ENCODE results near the gene PRIMA1.

GRCh38 chr14:93709249-93709648, 79.0 kb downstream of the PRIMA1 start:
- TF ChIP-seq, protein P1, sequence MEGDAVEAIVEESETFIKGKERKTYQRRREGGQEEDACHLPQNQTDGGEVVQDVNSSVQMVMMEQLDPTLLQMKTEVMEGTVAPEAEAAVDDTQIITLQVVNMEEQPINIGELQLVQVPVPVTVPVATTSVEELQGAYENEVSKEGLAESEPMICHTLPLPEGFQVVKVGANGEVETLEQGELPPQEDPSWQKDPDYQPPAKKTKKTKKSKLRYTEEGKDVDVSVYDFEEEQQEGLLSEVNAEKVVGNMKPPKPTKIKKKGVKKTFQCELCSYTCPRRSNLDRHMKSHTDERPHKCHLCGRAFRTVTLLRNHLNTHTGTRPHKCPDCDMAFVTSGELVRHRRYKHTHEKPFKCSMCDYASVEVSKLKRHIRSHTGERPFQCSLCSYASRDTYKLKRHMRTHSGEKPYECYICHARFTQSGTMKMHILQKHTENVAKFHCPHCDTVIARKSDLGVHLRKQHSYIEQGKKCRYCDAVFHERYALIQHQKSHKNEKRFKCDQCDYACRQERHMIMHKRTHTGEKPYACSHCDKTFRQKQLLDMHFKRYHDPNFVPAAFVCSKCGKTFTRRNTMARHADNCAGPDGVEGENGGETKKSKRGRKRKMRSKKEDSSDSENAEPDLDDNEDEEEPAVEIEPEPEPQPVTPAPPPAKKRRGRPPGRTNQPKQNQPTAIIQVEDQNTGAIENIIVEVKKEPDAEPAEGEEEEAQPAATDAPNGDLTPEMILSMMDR (IDR thresholded peaks at IDR 0.05): no peak
- TF ChIP-seq POLR2A (IDR thresholded peaks at IDR 0.05): no peak

All from testis (tissue), 2 donors.